ENCODE measurements around the gene CAMSAP3.

Gene CAMSAP3

GRCh38 chr19:7620442-7621412 lies 25.1 kb downstream of the CAMSAP3 start:
- Histone ChIP-seq H3K27ac (ENCODE audit: low read depth in 2 of 2, low read length in 2 of 2) (no peak overlapping the region), H3K9ac (ENCODE audit: low read depth in 1 of 2, low read length in 2 of 2) (no peak overlapping the region)

GRCh38 chr19:7622933-7623685 lies 27.4 kb downstream of the CAMSAP3 start:
- H3K4me3 ChIP-seq (ENCODE audit: low read length in 2 of 2), result no peak overlapping the region
- peaks cover 19% of the 10 kb centered on the region in 2 donors for H3K4me1 ChIP-seq (ENCODE audit: control insufficient read depth in 2 of 2, insufficient read depth in 2 of 2, low read length in 2 of 2)
- peaks cover 37 to 62% of the 10 kb centered on the region in 2 donors for H3K36me3 ChIP-seq (ENCODE audit: control insufficient read depth in 2 of 2, insufficient read depth in 2 of 2, low read length in 2 of 2)
- H3K9ac ChIP-seq (ENCODE audit: low read depth in 1 of 2, low read length in 2 of 2), result no peak overlapping the region
- no peak overlapping the region for H3K27ac ChIP-seq (ENCODE audit: low read depth in 2 of 2, low read length in 2 of 2)
- H3K9me3 ChIP-seq (ENCODE audit: control insufficient read depth in 2 of 2, low read length in 2 of 2), result no peaks in the 10 kb centered on the region
- no peaks in the 10 kb centered on the region for H3K27me3 ChIP-seq (ENCODE audit: control insufficient read depth in 2 of 2, insufficient read depth in 2 of 2, low read length in 2 of 2)

More at GRCh38 chr19:7620442-7621412, 25.1 kb downstream of the CAMSAP3 start:
- Histone ChIP-seq H3K27me3 (ENCODE audit: control insufficient read depth in 2 of 2, insufficient read depth in 2 of 2, low read length in 2 of 2) (no peaks in the 10 kb centered on the region), H3K36me3 (ENCODE audit: control insufficient read depth in 2 of 2, insufficient read depth in 2 of 2, low read length in 2 of 2) (peaks cover 45 to 54% of the 10 kb centered on the region in 2 donors), H3K4me3 (ENCODE audit: low read length in 2 of 2) (no peak overlapping the region), H3K9me3 (ENCODE audit: control insufficient read depth in 2 of 2, low read length in 2 of 2) (no peaks in the 10 kb centered on the region), H3K4me1 (ENCODE audit: control insufficient read depth in 2 of 2, insufficient read depth in 2 of 2, low read length in 2 of 2) (peaks cover 15 to 20% of the 10 kb centered on the region in 2 donors)

GRCh38 chr19:7623725-7624603 lies 28.3 kb downstream of the CAMSAP3 start:
- Histone ChIP-seq H3K36me3 (ENCODE audit: control insufficient read depth in 2 of 2, insufficient read depth in 2 of 2, low read length in 2 of 2) (peaks cover 37 to 57% of the 10 kb centered on the region in 2 donors), H3K4me3 (ENCODE audit: low read length in 2 of 2) (no peak overlapping the region), H3K27ac (ENCODE audit: low read depth in 2 of 2, low read length in 2 of 2) (no peak overlapping the region), H3K9me3 (ENCODE audit: control insufficient read depth in 2 of 2, low read length in 2 of 2) (no peaks in the 10 kb centered on the region), H3K27me3 (ENCODE audit: control insufficient read depth in 2 of 2, insufficient read depth in 2 of 2, low read length in 2 of 2) (no peaks in the 10 kb centered on the region), H3K9ac (ENCODE audit: low read depth in 1 of 2, low read length in 2 of 2) (no peak overlapping the region), H3K4me1 (ENCODE audit: control insufficient read depth in 2 of 2, insufficient read depth in 2 of 2, low read length in 2 of 2) (peaks cover 18 to 22% of the 10 kb centered on the region in 2 donors)

- H3K27me3 ChIP-seq (ENCODE audit: control insufficient read depth in 2 of 2, insufficient read depth in 2 of 2, low read length in 2 of 2), result no peaks in the 10 kb centered on the region
- peaks cover 37 to 57% of the 10 kb centered on the region in 2 donors for H3K36me3 ChIP-seq (ENCODE audit: control insufficient read depth in 2 of 2, insufficient read depth in 2 of 2, low read length in 2 of 2)
- H3K9ac ChIP-seq (ENCODE audit: low read depth in 1 of 2, low read length in 2 of 2), result no peak overlapping the region
- H3K27ac ChIP-seq (ENCODE audit: low read depth in 2 of 2, low read length in 2 of 2), result no peak overlapping the region
- no peak overlapping the region for H3K4me3 ChIP-seq (ENCODE audit: low read length in 2 of 2)
- peaks cover 13 to 16% of the 10 kb centered on the region in 2 donors for H3K4me1 ChIP-seq (ENCODE audit: control insufficient read depth in 2 of 2, insufficient read depth in 2 of 2, low read length in 2 of 2)
- no peaks in the 10 kb centered on the region for H3K9me3 ChIP-seq (ENCODE audit: control insufficient read depth in 2 of 2, low read length in 2 of 2)
Observed at GRCh38 chr19:7624810-7625209, 29.1 kb downstream of the CAMSAP3 start.

- Histone ChIP-seq H3K4me1 (ENCODE audit: control insufficient read depth in 2 of 2, insufficient read depth in 2 of 2, low read length in 2 of 2) (peaks cover 18 to 22% of the 10 kb centered on the region in 2 donors), H3K27ac (ENCODE audit: low read depth in 2 of 2, low read length in 2 of 2) (no peak overlapping the region), H3K27me3 (ENCODE audit: control insufficient read depth in 2 of 2, insufficient read depth in 2 of 2, low read length in 2 of 2) (no peaks in the 10 kb centered on the region), H3K9me3 (ENCODE audit: control insufficient read depth in 2 of 2, low read length in 2 of 2) (no peaks in the 10 kb centered on the region), H3K9ac (ENCODE audit: low read depth in 1 of 2, low read length in 2 of 2) (no peak overlapping the region), H3K36me3 (ENCODE audit: control insufficient read depth in 2 of 2, insufficient read depth in 2 of 2, low read length in 2 of 2) (peaks cover 32 to 52% of the 10 kb centered on the region in 2 donors), H3K4me3 (ENCODE audit: low read length in 2 of 2) (no peak overlapping the region)
Observed at GRCh38 chr19:7625763-7626372, 30.2 kb downstream of the CAMSAP3 start.

DNA sequence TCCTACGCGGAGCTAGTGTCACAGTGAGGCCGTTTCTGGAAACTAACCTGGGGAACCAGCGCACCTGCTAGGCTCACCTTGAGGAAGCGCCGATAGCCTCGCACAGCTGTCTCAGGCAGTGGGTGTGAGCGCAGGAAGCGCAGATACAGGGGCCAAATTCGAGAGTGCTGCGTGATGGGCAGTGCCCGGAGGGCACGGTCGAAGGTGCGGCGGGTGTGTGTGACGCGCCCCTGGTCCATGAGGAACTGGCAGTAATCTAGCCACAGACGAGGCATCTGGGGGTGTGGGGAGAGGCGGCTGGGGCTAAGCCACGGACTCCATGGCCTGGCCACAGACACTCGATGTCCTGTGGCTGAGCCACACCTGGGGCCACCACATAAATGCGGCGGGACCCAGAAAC lies 31.5 kb downstream of the CAMSAP3 start:
- H3K9ac ChIP-seq (ENCODE audit: low read depth in 1 of 2, low read length in 2 of 2), result no peak overlapping the region
- no peaks in the 10 kb centered on the region for H3K9me3 ChIP-seq (ENCODE audit: control insufficient read depth in 2 of 2, low read length in 2 of 2)
- H3K4me1 ChIP-seq (ENCODE audit: control insufficient read depth in 2 of 2, insufficient read depth in 2 of 2, low read length in 2 of 2), result peaks cover 18 to 22% of the 10 kb centered on the region in 2 donors
- no peak overlapping the region for H3K27ac ChIP-seq (ENCODE audit: low read depth in 2 of 2, low read length in 2 of 2)
- H3K4me3 ChIP-seq (ENCODE audit: low read length in 2 of 2), result no peak overlapping the region
- peaks cover 20 to 44% of the 10 kb centered on the region in 2 donors for H3K36me3 ChIP-seq (ENCODE audit: control insufficient read depth in 2 of 2, insufficient read depth in 2 of 2, low read length in 2 of 2)
- H3K27me3 ChIP-seq (ENCODE audit: control insufficient read depth in 2 of 2, insufficient read depth in 2 of 2, low read length in 2 of 2), result no peaks in the 10 kb centered on the region

GRCh38 chr19:7628589-7629311 lies 33.1 kb downstream of the CAMSAP3 start:
- peaks cover 10 to 33% of the 10 kb centered on the region in 2 donors for H3K36me3 ChIP-seq (ENCODE audit: control insufficient read depth in 2 of 2, insufficient read depth in 2 of 2, low read length in 2 of 2)
- no peaks in the 10 kb centered on the region for H3K9me3 ChIP-seq (ENCODE audit: control insufficient read depth in 2 of 2, low read length in 2 of 2)
- H3K4me1 ChIP-seq (ENCODE audit: control insufficient read depth in 2 of 2, insufficient read depth in 2 of 2, low read length in 2 of 2), result peaks cover 18 to 22% of the 10 kb centered on the region in 2 donors
- peak overlapping the region; percentile 78 to 98 for H3K9ac ChIP-seq (ENCODE audit: low read depth in 1 of 2, low read length in 2 of 2)
- peak overlapping the region; percentile 53 to 76 for H3K27ac ChIP-seq (ENCODE audit: low read depth in 2 of 2, low read length in 2 of 2)
- H3K27me3 ChIP-seq (ENCODE audit: control insufficient read depth in 2 of 2, insufficient read depth in 2 of 2, low read length in 2 of 2), result no peaks in the 10 kb centered on the region
- peak overlapping the region; percentile 88 to 100 for H3K4me3 ChIP-seq (ENCODE audit: low read length in 2 of 2)

- Histone ChIP-seq H3K27me3 (ENCODE audit: control insufficient read depth in 2 of 2, insufficient read depth in 2 of 2, low read length in 2 of 2) (no peaks in the 10 kb centered on the region), H3K27ac (ENCODE audit: low read depth in 2 of 2, low read length in 2 of 2) (peak within 1 kb of the TSS; percentile 61 to 76), H3K36me3 (ENCODE audit: control insufficient read depth in 2 of 2, insufficient read depth in 2 of 2, low read length in 2 of 2) (peaks cover 5 to 29% of the 10 kb centered on the region in 2 donors), H3K4me3 (ENCODE audit: low read length in 2 of 2) (peak within 1 kb of the TSS; percentile 88 to 100), H3K4me1 (ENCODE audit: control insufficient read depth in 2 of 2, insufficient read depth in 2 of 2, low read length in 2 of 2) (peaks cover 18 to 22% of the 10 kb centered on the region in 2 donors), H3K9me3 (ENCODE audit: control insufficient read depth in 2 of 2, low read length in 2 of 2) (no peaks in the 10 kb centered on the region), H3K9ac (ENCODE audit: low read depth in 1 of 2, low read length in 2 of 2) (peak within 1 kb of the TSS; percentile 78 to 98)
Observed at GRCh38 chr19:7629347-7630054, 33.8 kb downstream of the CAMSAP3 start, which contains the start of the genes PET100 and XAB2. Gene PET100 (plus strand): TSS chr19:7629793. CDS start chr19:7629834, 41 bp downstream. Gene XAB2 (minus strand): TSS chr19:7629545. CDS start chr19:7629527, 18 bp downstream.

Data from mucosa of rectum (tissue), 2 donors.